Suprapubic skin (tissue), 4 donors: ENCODE data around the gene MEF2A. TPM values are rescaled to one million over a fixed set of nuclear protein-coding genes. Genes with fewer than 3 reads are reported as not detected.
"Not testable (repeated sequence)": the region's sequence is repeated elsewhere in the genome, so short reads cannot be mapped to it uniquely, and the experiment has no call there.

Experiments
- DNase-seq, 2 donors: peaks; one replicate each; pipeline ENCODE4 v3.0.0-alpha.2; 2019; ENCODE audit warnings: low spot score in 2 of 2
- H3K27ac ChIP-seq: fragments of 200-600 bp; sonication (generic); one replicate; pipeline ENCODE4 v1.5.1; 2019
- H3K27me3 ChIP-seq: fragments of 200-600 bp; sonication (generic); one replicate; pipeline ENCODE4 v1.5.1; 2019
- H3K36me3 ChIP-seq: fragments of 200-600 bp; sonication (generic); one replicate; pipeline ENCODE4 v1.5.1; 2019
- H3K4me1 ChIP-seq: fragments of 200-600 bp; sonication (generic); one replicate; pipeline ENCODE4 v1.5.1; 2019
- H3K4me3 ChIP-seq: fragments of 200-600 bp; sonication (generic); one replicate; pipeline ENCODE4 v1.5.1; 2019; ENCODE audit warnings: mild to moderate bottlenecking
- H3K9me3 ChIP-seq: fragments of 200-600 bp; sonication (generic); one replicate; pipeline ENCODE4 v1.5.1; 2019
- CTCF ChIP-seq, 2 donors: fragments of 200-600 bp in 1 of 2; fragments of 450-650 bp in 1 of 2; sonication (generic) in 1 of 2; IDR thresholded peaks; one replicate each; pipeline ENCODE4 v1.5.1; 2016 to 2019; ENCODE audit warnings: antibody characterized with exemption in 2 of 2, mild to moderate bottlenecking in 1 of 2, moderate library complexity in 1 of 2
- EP300 ChIP-seq: sonication (generic); formaldehyde crosslinking; IDR thresholded peaks from one replicate; pipeline ENCODE4 v1.6.1; 2017; ENCODE audit warnings: antibody characterized with exemption
- POLR2A ChIP-seq, 2 donors: fragments of 450-650 bp; IDR thresholded peaks; one replicate each; pipeline ENCODE4 v1.6.1; 2017; ENCODE audit warnings: antibody characterized with exemption in 2 of 2, mild to moderate bottlenecking in 2 of 2, moderate library complexity in 2 of 2
- POLR2AphosphoS5 ChIP-seq, 3 donors: sonication (generic); formaldehyde crosslinking; IDR thresholded peaks; one replicate each; pipeline ENCODE4 v1.6.1; 2017; ENCODE audit warnings: antibody characterized with exemption in 3 of 3
- WGBS: methylation state at CpG from one replicate; pipeline ENCODE4 v1.1.5; 2018; 5-methylcytosine and 5-hydroxymethylcytosine counted together
- total RNA-seq, 4 donors: library from RNA; depleted of rRNA; stranded (reverse); fragments of >200 nt; gene quantifications; one replicate each; pipeline ENCODE4 v1.1.0, GENCODE V29; 2016

Gene MEF2A
- total RNA-seq, 4 donors from 2014 or later, result 70.1 to 222 (median 78.8) TPM

DNA sequence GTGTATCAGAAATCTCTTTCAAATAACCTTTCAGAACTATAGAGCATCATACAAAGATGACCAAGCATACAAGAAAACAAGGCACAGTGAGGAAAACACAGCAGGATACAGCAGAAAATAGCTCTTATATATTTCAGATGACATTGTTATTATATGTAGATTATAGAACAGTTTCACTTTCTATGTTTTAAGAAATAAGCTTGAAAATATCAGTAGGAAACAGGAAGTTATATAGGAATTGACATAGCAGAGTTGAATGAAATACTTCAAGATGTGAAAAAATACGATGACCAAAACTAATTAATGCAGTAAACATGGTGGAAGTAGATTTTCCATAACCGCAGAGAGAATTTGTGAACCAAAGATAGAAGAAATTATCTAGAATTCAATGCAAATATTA lies 92.2 kb downstream of the MEF2A start:
- no peaks in the 10 kb centered on the region for H3K4me1 ChIP-seq
- no peak overlapping the region for H3K27ac ChIP-seq
- TF ChIP-seq POLR2AphosphoS5 (IDR thresholded peaks at IDR 0.05) (no peak), EP300 (no peak), POLR2A (IDR thresholded peaks at IDR 0.05) (no peak), CTCF (IDR thresholded peaks at IDR 0.05) (no peak)
- H3K27me3 ChIP-seq, result no peaks in the 10 kb centered on the region
- no peak for DNase-seq
- no peak overlapping the region for H3K4me3 ChIP-seq
- H3K9me3 ChIP-seq, result no peaks in the 10 kb centered on the region
- WGBS, result 82% methylated on average over 2 of the region's 2 CpGs
- peaks cover 5% of the 10 kb centered on the region for H3K36me3 ChIP-seq

GRCh38 chr15:99662903-99663302 lies 97.1 kb downstream of the MEF2A start:
- TF ChIP-seq CTCF (IDR thresholded peaks at IDR 0.05), result no peak
- TF ChIP-seq POLR2A (IDR thresholded peaks at IDR 0.05), result no peak
- DNase-seq, result no peak
- Histone ChIP-seq H3K27ac (no peak overlapping the region), H3K4me1 (no peaks in the 10 kb centered on the region), H3K9me3 (no peaks in the 10 kb centered on the region), H3K4me3 (no peak overlapping the region), H3K36me3 (peaks cover 11% of the 10 kb centered on the region), H3K27me3 (no peaks in the 10 kb centered on the region)
- WGBS, result 59% methylated on average over 2 of the region's 2 CpGs

DNA sequence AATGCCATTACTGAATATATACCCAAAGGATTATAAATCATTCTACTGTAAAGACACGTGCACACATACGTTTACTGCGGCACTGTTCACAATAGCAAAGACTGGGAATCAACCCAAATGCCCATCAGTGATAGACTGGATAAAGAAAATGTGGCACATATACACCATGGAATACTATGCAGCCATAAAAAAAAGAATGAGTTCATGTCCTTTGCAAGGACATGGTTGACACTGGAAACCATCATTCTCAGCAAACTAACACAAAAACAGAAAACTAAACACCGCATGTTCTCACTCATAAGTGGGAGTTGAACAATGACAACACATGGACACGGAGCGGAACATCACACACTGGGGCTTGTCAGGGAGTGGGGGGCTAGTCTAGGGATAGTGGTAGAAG lies 100.3 kb downstream of the MEF2A start:
- not testable (repeated sequence) for DNase-seq

GRCh38 chr15:99668533-99669182 lies 102.9 kb downstream of the MEF2A start:
- no peaks in the 10 kb centered on the region for H3K4me1 ChIP-seq
- no peaks in the 10 kb centered on the region for H3K27me3 ChIP-seq
- DNase-seq, result no peak
- TF ChIP-seq EP300 (no peak), CTCF (IDR thresholded peaks at IDR 0.05) (no peak), POLR2AphosphoS5 (IDR thresholded peaks at IDR 0.05) (no peak), POLR2A (IDR thresholded peaks at IDR 0.05) (no peak)
- 89% methylated on average over 2 of the region's 2 CpGs for WGBS
- H3K9me3 ChIP-seq, result no peaks in the 10 kb centered on the region
- H3K4me3 ChIP-seq, result no peak overlapping the region
- peaks cover 15% of the 10 kb centered on the region for H3K36me3 ChIP-seq
- no peak overlapping the region for H3K27ac ChIP-seq

More for the DNA sequence above, 100.3 kb downstream of the MEF2A start:
- H3K9me3 ChIP-seq, H3K27ac ChIP-seq, H3K36me3 ChIP-seq, H3K27me3 ChIP-seq, H3K4me3 ChIP-seq, H3K4me1 ChIP-seq: not testable (repeated sequence)
- 93% methylated on average over 6 of the region's 6 CpGs for WGBS

DNA sequence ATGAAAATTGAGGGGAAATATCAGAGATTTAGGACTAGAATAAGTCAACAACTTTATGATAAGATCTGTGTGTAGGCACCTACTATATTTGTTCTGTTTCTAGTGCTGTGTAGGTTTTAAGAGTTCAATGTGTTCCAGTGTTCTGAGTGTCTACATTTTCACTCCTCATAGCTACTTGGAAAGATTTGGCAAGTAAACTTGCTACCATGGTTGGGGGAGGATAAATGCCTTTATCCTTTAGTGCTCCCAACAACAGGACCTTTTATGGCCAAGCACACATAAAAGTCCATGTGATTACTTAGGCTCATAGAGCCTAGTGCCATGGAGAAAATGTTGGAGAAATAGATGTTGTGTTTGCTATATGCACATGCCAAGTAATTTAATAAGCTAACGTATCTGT lies 103.5 kb downstream of the MEF2A start:
- Histone ChIP-seq H3K27me3 (no peaks in the 10 kb centered on the region), H3K4me1 (no peaks in the 10 kb centered on the region), H3K27ac (no peak overlapping the region), H3K36me3 (peaks cover 16% of the 10 kb centered on the region), H3K9me3 (no peaks in the 10 kb centered on the region), H3K4me3 (no peak overlapping the region)
- TF ChIP-seq CTCF (IDR thresholded peaks at IDR 0.05), result no peak
- no peak for TF ChIP-seq POLR2A (IDR thresholded peaks at IDR 0.05)
- TF ChIP-seq POLR2AphosphoS5 (IDR thresholded peaks at IDR 0.05), result no peak
- no peak for TF ChIP-seq EP300
- no peak for DNase-seq
- 85% methylated on average over 1 of the region's 1 CpG for WGBS
